Naive thymus-derived CD4-positive, alpha-beta T cell (primary cell): ENCODE measurements around the gene MYBBP1A. TPM values are rescaled to one million over a fixed set of nuclear protein-coding genes. Genes with fewer than 3 reads are reported as not detected.

Experiments
- ATAC-seq: fragments of 150-1000 bp; cut with Tn5 transposase; 2 replicates; pipeline ENCODE4 v1.10.0; 2021; ENCODE audit warnings: mild to moderate bottlenecking, moderate library complexity
- CTCF ChIA-PET: fragments of 350-600 bp; sonication (Branson Sonifier 250); formaldehyde crosslinking; loops from one replicate; lab custom pipeline; 2021; ENCODE audit warnings: antibody characterized with exemption; lab: Charles Lee
- POLR2A ChIA-PET: fragments of 350-600 bp; sonication (Branson Sonifier 250); formaldehyde crosslinking; loops from one replicate; lab custom pipeline; 2021; ENCODE audit warnings: antibody characterized with exemption, inconsistent platforms; lab: Charles Lee
- DNase-seq, 9 donors: peaks; one replicate each; pipeline versions ENCODE4 v3.0.0 to v3.0.0-alpha.2; 2020 to 2022; ENCODE audit warnings: mixed read lengths in 1 of 9
- H3K27ac ChIP-seq: one replicate; pipeline ENCODE4 v1.7.0; 2013; ENCODE audit warnings: mild to moderate bottlenecking, low read depth, low read length, moderate library complexity
- H3K27me3 ChIP-seq, 2 donors: one replicate each; pipeline ENCODE4 v1.7.0; 2013; ENCODE audit warnings: low read length in 2 of 2, mild to moderate bottlenecking in 2 of 2, moderate library complexity in 2 of 2; ENCODE audit not compliant: control insufficient read depth in 2 of 2, insufficient read depth in 2 of 2
- H3K36me3 ChIP-seq, 3 experiments: 1 replicate in 2 of 3; 2 replicates in 1 of 3; pipeline ENCODE4 v1.7.0; 2013; ENCODE audit warnings: low read length in 3 of 3, mild to moderate bottlenecking in 3 of 3, moderate library complexity in 1 of 3; ENCODE audit not compliant: insufficient read depth in 3 of 3, control insufficient read depth in 2 of 3
- H3K4me1 ChIP-seq, 2 donors: one replicate each; pipeline ENCODE4 v1.7.0; 2013; ENCODE audit warnings: low read length in 2 of 2, mild to moderate bottlenecking in 2 of 2, moderate library complexity in 1 of 2; ENCODE audit not compliant: control insufficient read depth in 2 of 2, insufficient read depth in 2 of 2
- H3K4me3 ChIP-seq: 2 replicates; pipeline ENCODE4 v1.7.0; 2013; ENCODE audit warnings: mild to moderate bottlenecking, low read length
- H3K9me3 ChIP-seq, 3 experiments: 1 replicate in 2 of 3; 2 replicates in 1 of 3; pipeline ENCODE4 v1.7.0; 2013; ENCODE audit warnings: low read length in 3 of 3; ENCODE audit not compliant: control insufficient read depth in 2 of 3
- H3K27ac Mint-ChIP-seq, 9 donors: one replicate each; pipeline ENCODE4 v1.8.0; 2020 to 2022; ENCODE audit warnings: mixed read lengths in 9 of 9, mild to moderate bottlenecking in 8 of 9, moderate library complexity in 5 of 9, inconsistent platforms in 2 of 9
- H3K27me3 Mint-ChIP-seq, 5 donors: one replicate each; pipeline ENCODE4 v1.8.0; 2021 to 2022; ENCODE audit warnings: mixed read lengths in 5 of 5, mild to moderate bottlenecking in 1 of 5
- H3K36me3 Mint-ChIP-seq, 5 donors: one replicate each; pipeline ENCODE4 v1.8.0; 2020 to 2022; ENCODE audit warnings: mixed read lengths in 5 of 5, mild to moderate bottlenecking in 3 of 5, inconsistent platforms in 1 of 5
- H3K4me1 Mint-ChIP-seq, 7 donors: one replicate each; pipeline ENCODE4 v1.8.0; 2020 to 2022; ENCODE audit warnings: mixed read lengths in 7 of 7, mild to moderate bottlenecking in 3 of 7, inconsistent platforms in 1 of 7
- H3K4me3 Mint-ChIP-seq, 10 donors: one replicate each; pipeline ENCODE4 v1.8.0; 2020 to 2022; ENCODE audit warnings: mild to moderate bottlenecking in 10 of 10, mixed read lengths in 10 of 10, moderate library complexity in 6 of 10, inconsistent platforms in 2 of 10
- H3K9me3 Mint-ChIP-seq, 11 donors: one replicate each; pipeline ENCODE4 v1.8.0; 2020 to 2022; ENCODE audit warnings: mixed read lengths in 11 of 11, mild to moderate bottlenecking in 4 of 11, inconsistent platforms in 1 of 11, moderate library complexity in 1 of 11
- intact Hi-C, 2 donors: fragments of 100-400 bp; cut with micrococcal nuclease; formaldehyde crosslinking; loops; one replicate each; pipeline ENCODE4 v1.15.1; 2023
- polyA plus RNA-seq, 2 donors: library from polyadenylated mRNA; unstranded; fragments of 300-500 nt; fragmentation: Illumina TruSeq; gene quantifications; one replicate each; pipeline ENCODE4 v1.2.3, GENCODE V29; 2021
- total RNA-seq, 6 experiments: library from RNA in 5 of 6; stranded (reverse) in 5 of 6; gene quantifications; 1 replicate in 5 of 6; 2 replicates in 1 of 6; pipeline ENCODE4 v1.2.3 and lab custom pipeline; 2021 to 2026

Gene MYBBP1A
- total and polyA plus RNA-seq, 7 experiments from 2014 or later: 21.0 to 81.8 (median 74.3) TPM

- no peak for DNase-seq
- no peak for ATAC-seq
- Histone ChIP-seq H3K4me3 (no peak overlapping the region), H3K9me3 (no peaks in the 10 kb centered on the region), H3K27ac (no peak overlapping the region), H3K27me3 (no peaks in the 10 kb centered on the region), H3K36me3 (no peaks in the 10 kb centered on the region), H3K4me1 (peaks cover 4 to 7% of the 10 kb centered on the region in 2 donors)
- Mint-ChIP-seq H3K27ac (peak overlapping the region in 1 of 9 donors; percentile 71), H3K27me3 (peaks cover 0 to 2% (median 0%) of the 10 kb centered on the region in 5 donors), H3K9me3 (no peaks in the 10 kb centered on the region), H3K4me1 (peaks cover 16 to 27% (median 22%) of the 10 kb centered on the region in 7 donors), H3K4me3 (peak overlapping the region in 1 of 10 donors; percentile 38), H3K36me3 (peaks cover 0 to 4% (median 0%) of the 10 kb centered on the region in 5 donors)
- ChIA-PET CTCF (no interaction called here), POLR2A (interaction anchor here (1.1 kb wide), 1 partner anchor 9 kb away, joined by 3 read pairs; no protein-coding TSS in a partner anchor)
- intact Hi-C loops: loop anchor here in 1 of 2 donors (10.0 kb wide), 1 partner anchor 135 kb away; no protein-coding TSS in a partner anchor
These were observed 65.0 kb downstream of the MYBBP1A start for GRCh38 chr17:4490109-4490591.

- Histone ChIP-seq H3K4me3 (no peak overlapping the region), H3K9me3 (no peaks in the 10 kb centered on the region), H3K27me3 (no peaks in the 10 kb centered on the region), H3K36me3 (no peaks in the 10 kb centered on the region), H3K4me1 (peaks cover 12% of the 10 kb centered on the region in 2 donors), H3K27ac (no peak overlapping the region)
- ATAC-seq (no peak), DNase-seq (no peak)
- no peaks in the 10 kb centered on the region for H3K9me3 Mint-ChIP-seq
- ChIA-PET CTCF (no interaction called here), POLR2A (interaction anchor here (0.6 kb wide), 1 partner anchor 838 kb away, joined by 3 read pairs; no protein-coding TSS in a partner anchor)
- no peak overlapping the region for H3K4me3 Mint-ChIP-seq
- H3K27ac Mint-ChIP-seq: no peak overlapping the region
- intact Hi-C loops: no loop called here
- peaks cover 20 to 33% (median 29%) of the 10 kb centered on the region in 7 donors for H3K4me1 Mint-ChIP-seq
- H3K27me3 Mint-ChIP-seq: peaks cover 0 to 2% (median 0%) of the 10 kb centered on the region in 5 donors
- H3K36me3 Mint-ChIP-seq: peaks cover 0 to 10% (median 0%) of the 10 kb centered on the region in 5 donors
These were observed 66.1 kb downstream of the MYBBP1A start for GRCh38 chr17:4488989-4489595.

Other genes starting within 250 kb of the MYBBP1A start
- gene UBE2G1, start 188.7 kb downstream of the MYBBP1A start, total RNA-seq: 10 to 100 TPM; 50.1 to 63.7 (median 56.6) TPM
- 10 to 100 TPM; 55.1 to 68.9 TPM for gene UBE2G1, start 188.7 kb downstream of the MYBBP1A start, polyA plus RNA-seq
- 1 to 10 TPM; 1.7 to 6.7 (median 4.2) TPM for gene SPNS3, start 121.4 kb downstream of the MYBBP1A start, total RNA-seq
- 1 to 10 TPM; 5.1 to 7.3 TPM for gene SPNS3, start 121.4 kb downstream of the MYBBP1A start, polyA plus RNA-seq
- under 1 TPM in 4 of 5 experiments, not detected in 1; 0.19 to 0.56 (median 0.50) TPM for gene SPNS2, start 56.5 kb downstream of the MYBBP1A start, total RNA-seq
- gene SPNS2, start 56.5 kb downstream of the MYBBP1A start, polyA plus RNA-seq: not detected
- not detected for gene GGT6, start 5.2 kb upstream of the MYBBP1A start, total RNA-seq
- gene GGT6, start 5.2 kb upstream of the MYBBP1A start, polyA plus RNA-seq: not detected
- not detected for gene SMTNL2, start 29.1 kb upstream of the MYBBP1A start, total RNA-seq
- gene SMTNL2, start 29.1 kb upstream of the MYBBP1A start, polyA plus RNA-seq: not detected
- gene ALOX15, start 86.3 kb upstream of the MYBBP1A start, total RNA-seq: under 1 TPM in 3 of 5 experiments, not detected in 2; 0.44 to 0.60 (median 0.50) TPM
- gene ALOX15, start 86.3 kb upstream of the MYBBP1A start, polyA plus RNA-seq: not detected
- 10 to 100 TPM; 41.4 to 80.4 (median 70.0) TPM for gene PELP1, start 148.8 kb upstream of the MYBBP1A start, total RNA-seq
- 10 to 100 TPM; 11.6 to 13.2 TPM for gene PELP1, start 148.8 kb upstream of the MYBBP1A start, polyA plus RNA-seq
- gene ARRB2, start 155.2 kb upstream of the MYBBP1A start, total RNA-seq: 100 to 1,000 TPM; 270 to 601 (median 377) TPM
- gene ARRB2, start 155.2 kb upstream of the MYBBP1A start, polyA plus RNA-seq: 10 to 100 TPM; 34.8 to 35.0 TPM
- 10 to 100 TPM; 10.4 to 32.0 (median 25.5) TPM for gene MED11, start 176.0 kb upstream of the MYBBP1A start, total RNA-seq
- 10 to 100 TPM; 43.2 to 73.9 TPM for gene MED11, start 176.0 kb upstream of the MYBBP1A start, polyA plus RNA-seq
- 1 to 10 TPM in 2 of 5 experiments, under 1 TPM in 2, not detected in 1; 0.22 to 5.2 (median 1.4) TPM for gene ZMYND15, start 184.4 kb upstream of the MYBBP1A start, total RNA-seq
- gene ZMYND15, start 184.4 kb upstream of the MYBBP1A start, polyA plus RNA-seq: not detected
- gene CXCL16, start 184.5 kb upstream of the MYBBP1A start, total RNA-seq: 10 to 100 TPM in 2 of 5 experiments, 1 to 10 TPM in 3; 2.6 to 68.0 (median 3.4) TPM
- gene CXCL16, start 184.5 kb upstream of the MYBBP1A start, polyA plus RNA-seq: 1 to 10 TPM; 1.2 to 4.4 TPM
- not detected for gene TM4SF5, start 216.5 kb upstream of the MYBBP1A start, total RNA-seq
- gene TM4SF5, start 216.5 kb upstream of the MYBBP1A start, polyA plus RNA-seq: not detected
- gene VMO1, start 231.0 kb upstream of the MYBBP1A start, total RNA-seq: 1 to 10 TPM in 1 of 5 experiments, under 1 TPM in 1, not detected in 3; 0.66 to 3.0 TPM
- gene VMO1, start 231.0 kb upstream of the MYBBP1A start, polyA plus RNA-seq: not detected
- gene GLTPD2, start 233.6 kb upstream of the MYBBP1A start, total RNA-seq: under 1 TPM in 1 of 5 experiments, not detected in 4; 0.39 TPM
- under 1 TPM in 1 of 2 donors, not detected in 1; 0.39 TPM for gene GLTPD2, start 233.6 kb upstream of the MYBBP1A start, polyA plus RNA-seq
- gene PSMB6, start 240.8 kb upstream of the MYBBP1A start, total RNA-seq: 100 to 1,000 TPM in 1 of 5 experiments, 10 to 100 TPM in 4; 42.3 to 133 (median 44.0) TPM
- 100 to 1,000 TPM; 215 to 273 TPM for gene PSMB6, start 240.8 kb upstream of the MYBBP1A start, polyA plus RNA-seq